Measurements from ENCODE around the gene ERC1. TPM values are rescaled to one million over a fixed set of nuclear protein-coding genes. Genes with fewer than 3 reads are reported as not detected.

ERC1 gene
- total RNA-seq, 4 donors from 2014 or later: 23.5 to 74.8 (median 57.0) TPM

GRCh38 chr12:1318327-1319031 is 327.5 kb downstream of the ERC1 start:
- intact Hi-C loops (cut with DNase I; ENCODE audit: low total_unique reads) (no loop called here), in situ Hi-C loops (cut with MboI; ENCODE audit: low pct_ligation_motif_present in 1 of 4, low pct_unique_long_range_greater_than_20kb in 1 of 4, low sequenced_read_pairs in 3 of 4) (no loop called here)
- Histone ChIP-seq H3K4me3 (no peak overlapping the region), H3K4me1 (peaks cover 0 to 21% (median 12%) of the 10 kb centered on the region in 4 donors), H3K9me3 (peaks cover 0 to 5% of the 10 kb centered on the region in 2 donors), H3K36me3 (no peaks in the 10 kb centered on the region), H3K27me3 (no peaks in the 10 kb centered on the region), H3K27ac (peak overlapping the region; percentile 35 to 69 (median 53))
- 39 to 58% methylated on average over 3 to 7 of the region's 7 CpGs for WGBS, 2 donors (ENCODE audit: low coverage in 1 of 2)
- DNase-seq: no peak
- TF ChIP-seq POLR2A (IDR thresholded peaks at IDR 0.05) (no peak), EP300 (IDR thresholded peaks at IDR 0.05; ENCODE audit: low read depth) (no peak), POLR2AphosphoS5 (IDR thresholded peaks at IDR 0.05) (no peak), CTCF (IDR thresholded peaks at IDR 0.05) (no peak)

GRCh38 chr12:1319212-1319611 is 328.2 kb downstream of the ERC1 start:
- Histone ChIP-seq H3K27ac (peak overlapping the region; percentile 35 to 69 (median 53)), H3K27me3 (no peaks in the 10 kb centered on the region), H3K9me3 (peaks cover 0 to 3% of the 10 kb centered on the region in 2 donors), H3K4me3 (no peak overlapping the region), H3K4me1 (peaks cover 0 to 21% (median 12%) of the 10 kb centered on the region in 4 donors), H3K36me3 (no peaks in the 10 kb centered on the region)
- no peak for DNase-seq
- WGBS, 2 donors (ENCODE audit: low coverage in 1 of 2): 52 to 64% methylated on average over 2 of the region's 2 CpGs
- in situ Hi-C loops (cut with MboI; ENCODE audit: low pct_ligation_motif_present in 1 of 4, low pct_unique_long_range_greater_than_20kb in 1 of 4, low sequenced_read_pairs in 3 of 4): no loop called here
- intact Hi-C loops (cut with DNase I; ENCODE audit: low total_unique reads): no loop called here
- no peak for TF ChIP-seq POLR2A (IDR thresholded peaks at IDR 0.05)
- no peak for TF ChIP-seq EP300 (IDR thresholded peaks at IDR 0.05; ENCODE audit: low read depth)
- TF ChIP-seq POLR2AphosphoS5 (IDR thresholded peaks at IDR 0.05): no peak
- no peak for TF ChIP-seq CTCF (IDR thresholded peaks at IDR 0.05)

- H3K4me3 ChIP-seq: no peak overlapping the region
- DNase-seq: no peak
- in situ Hi-C loops (cut with MboI; ENCODE audit: low pct_ligation_motif_present in 1 of 4, low pct_unique_long_range_greater_than_20kb in 1 of 4, low sequenced_read_pairs in 3 of 4) (no loop called here), intact Hi-C loops (cut with DNase I; ENCODE audit: low total_unique reads) (no loop called here)
- H3K9me3 ChIP-seq: no peaks in the 10 kb centered on the region
- H3K27ac ChIP-seq: no peak overlapping the region
- no peaks in the 10 kb centered on the region for H3K36me3 ChIP-seq
- H3K4me1 ChIP-seq: peaks cover 0 to 21% (median 12%) of the 10 kb centered on the region in 4 donors
- no peaks in the 10 kb centered on the region for H3K27me3 ChIP-seq
- TF ChIP-seq CTCF (IDR thresholded peaks at IDR 0.05): no peak
- no peak for TF ChIP-seq POLR2AphosphoS5 (IDR thresholded peaks at IDR 0.05)
- TF ChIP-seq EP300 (IDR thresholded peaks at IDR 0.05; ENCODE audit: low read depth): no peak
- 95 to 100% methylated on average over 1 of the region's 1 CpG for WGBS, 2 donors (ENCODE audit: low coverage in 1 of 2)
Measured at GRCh38 chr12:1320021-1320420, 329.0 kb downstream of the ERC1 start.

- in situ Hi-C loops (cut with MboI; ENCODE audit: low pct_ligation_motif_present in 1 of 4, low pct_unique_long_range_greater_than_20kb in 1 of 4, low sequenced_read_pairs in 3 of 4) (no loop called here), intact Hi-C loops (cut with DNase I; ENCODE audit: low total_unique reads) (no loop called here)
- TF ChIP-seq POLR2A (IDR thresholded peaks at IDR 0.05): no peak
- TF ChIP-seq EP300 (IDR thresholded peaks at IDR 0.05; ENCODE audit: low read depth): no peak
- TF ChIP-seq POLR2AphosphoS5 (IDR thresholded peaks at IDR 0.05): no peak
- no peak for TF ChIP-seq CTCF (IDR thresholded peaks at IDR 0.05)
- Histone ChIP-seq H3K4me1 (peaks cover 0 to 18% (median 12%) of the 10 kb centered on the region in 4 donors), H3K9me3 (no peaks in the 10 kb centered on the region), H3K27me3 (no peaks in the 10 kb centered on the region), H3K36me3 (no peaks in the 10 kb centered on the region), H3K4me3 (no peak overlapping the region), H3K27ac (no peak overlapping the region)
- DNase-seq: no peak
- 93 to 98% methylated on average over 3 of the region's 3 CpGs for WGBS, 2 donors (ENCODE audit: low coverage in 1 of 2)
Measured at GRCh38 chr12:1322821-1323220, 331.8 kb downstream of the ERC1 start.
